HG03159 (cell line): ENCODE data around the gene BUD23.
A peak's percentile ranks its signal among the peaks of the same experiment; 100 is the strongest.

Experiments
- ATAC-seq: cut with Tn5 transposase; IDR thresholded peaks from one replicate; pipeline ENCODE4 v1.9.1; 2021; ENCODE audit warnings: mild to moderate bottlenecking, moderate library complexity; ENCODE audit not compliant: unreplicated experiment

Gene BUD23

DNA sequence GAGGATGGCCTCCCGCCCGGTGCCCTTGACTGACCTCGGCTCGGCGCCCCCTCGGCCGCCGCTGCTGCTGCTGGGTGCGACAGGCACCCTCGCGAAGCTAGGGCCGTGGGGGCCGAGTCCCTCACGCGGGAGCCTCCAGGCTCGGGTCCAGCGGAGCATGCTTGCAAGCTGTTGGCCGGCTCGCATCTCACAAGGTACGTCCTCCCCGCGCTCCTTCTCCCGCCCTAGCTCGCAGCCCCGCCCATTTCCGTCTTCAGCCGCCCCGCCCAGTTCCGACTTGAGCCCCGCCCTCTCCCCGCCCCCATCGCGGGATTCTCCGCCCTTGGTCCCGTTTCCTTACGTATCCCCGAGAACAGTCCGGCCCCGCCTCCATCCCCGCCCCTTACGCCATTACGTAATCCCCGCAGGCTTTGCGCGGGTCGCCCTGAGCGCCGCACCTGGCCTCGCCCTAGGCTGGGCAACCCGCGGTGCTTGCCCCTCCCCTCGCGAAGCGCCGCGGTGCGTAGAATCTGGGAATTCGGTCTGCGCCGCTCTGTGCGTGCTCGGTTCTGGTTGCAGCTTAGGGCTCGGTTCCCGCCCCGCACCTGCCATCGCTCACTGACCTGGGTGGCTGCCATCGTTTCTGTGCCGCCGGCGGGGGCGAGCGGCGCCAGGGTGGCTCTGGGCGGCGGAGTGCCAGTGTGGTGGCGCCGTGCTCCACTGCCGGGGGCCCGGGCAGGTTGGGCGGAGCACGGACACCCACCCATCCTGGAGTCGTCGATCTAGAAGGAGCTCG, 55.4 kb downstream of the BUD23 start, which contains the start of gene ABHD11:
ABHD11 (minus strand) TSS at position 191 of the 775 bp plus-strand sequence; CDS start at position 159, 32 bp downstream.
- ATAC-seq: peak; percentile 81

DNA sequence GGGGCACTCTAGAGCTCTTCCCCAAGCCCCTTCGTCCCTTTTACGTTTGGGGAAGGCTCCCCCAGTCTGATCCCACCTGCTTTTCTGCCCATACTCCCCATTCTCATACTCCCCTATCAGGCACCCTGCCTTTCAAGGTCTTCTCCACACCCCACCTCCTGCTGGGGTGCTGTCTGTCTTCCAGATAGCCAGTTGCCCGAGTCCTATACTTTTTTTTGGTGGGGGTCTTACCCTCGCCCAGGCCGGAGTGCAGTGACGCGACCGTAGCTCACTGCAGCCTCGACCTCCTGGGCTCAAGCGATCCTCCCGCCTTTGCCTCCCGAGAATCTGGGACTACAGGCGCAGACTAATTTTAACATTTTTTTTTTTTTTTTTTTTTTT, 56.0 kb downstream of the BUD23 start:
- ATAC-seq: no peak

DNA sequence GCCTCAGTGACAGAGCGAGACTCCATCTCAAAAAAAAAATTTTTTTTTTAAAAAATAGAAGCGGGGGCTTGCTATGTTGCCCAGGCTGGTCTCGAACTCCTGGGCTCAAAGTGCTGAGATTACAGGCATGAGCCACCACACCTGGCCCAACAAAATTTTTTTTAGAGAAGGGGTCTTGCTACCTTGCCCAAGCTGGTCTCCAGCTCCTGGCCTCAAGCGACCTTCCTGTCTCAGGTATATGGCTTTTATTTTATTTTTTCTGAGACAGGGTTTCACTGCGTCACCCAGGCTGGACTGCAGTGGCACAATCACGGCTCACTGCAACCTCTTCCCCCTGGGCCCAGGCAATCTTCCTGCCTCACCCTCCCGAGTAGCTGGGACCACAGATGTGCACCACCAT, 56.8 kb downstream of the BUD23 start:
- no peak for ATAC-seq

DNA sequence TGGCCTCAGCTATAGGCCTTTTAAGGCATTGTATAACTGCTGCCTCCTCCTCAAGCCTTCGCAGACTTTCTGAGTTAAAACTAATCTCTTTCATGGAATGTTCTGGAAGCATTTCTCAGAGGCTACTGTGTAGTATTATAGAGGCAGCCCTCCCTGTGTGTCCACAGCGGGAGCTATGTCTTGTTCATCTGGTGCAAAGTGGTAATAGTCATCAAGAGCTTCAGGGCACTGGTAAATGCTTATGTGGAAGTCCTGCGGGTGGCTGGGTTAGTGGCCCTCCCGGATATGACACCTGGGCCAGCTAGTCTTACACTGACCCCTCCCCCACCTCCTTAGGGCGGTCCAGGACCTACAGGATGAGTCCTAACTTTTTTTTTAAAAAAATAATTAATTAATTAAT, 57.4 kb downstream of the BUD23 start:
- ATAC-seq: no peak

DNA sequence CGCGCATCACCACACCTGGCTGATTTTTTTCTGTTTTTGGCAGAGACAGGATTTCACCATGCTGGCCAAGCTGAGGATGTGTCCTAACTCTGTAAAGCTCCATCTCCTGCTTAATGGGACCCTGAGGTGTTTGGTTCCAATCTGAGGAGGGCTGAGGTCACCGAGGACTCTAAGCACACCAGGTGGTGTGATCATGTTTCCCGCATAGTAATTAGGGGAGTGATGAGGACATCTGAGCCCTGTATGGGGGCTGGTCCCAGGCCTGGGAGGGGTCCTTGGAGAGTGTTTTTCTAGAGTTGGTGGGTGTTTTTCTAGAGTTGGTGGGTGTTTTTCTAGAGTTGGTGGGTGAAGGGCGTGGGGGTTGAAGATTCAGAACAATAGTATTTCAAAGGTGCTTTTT, 58.2 kb downstream of the BUD23 start:
- no peak for ATAC-seq

DNA sequence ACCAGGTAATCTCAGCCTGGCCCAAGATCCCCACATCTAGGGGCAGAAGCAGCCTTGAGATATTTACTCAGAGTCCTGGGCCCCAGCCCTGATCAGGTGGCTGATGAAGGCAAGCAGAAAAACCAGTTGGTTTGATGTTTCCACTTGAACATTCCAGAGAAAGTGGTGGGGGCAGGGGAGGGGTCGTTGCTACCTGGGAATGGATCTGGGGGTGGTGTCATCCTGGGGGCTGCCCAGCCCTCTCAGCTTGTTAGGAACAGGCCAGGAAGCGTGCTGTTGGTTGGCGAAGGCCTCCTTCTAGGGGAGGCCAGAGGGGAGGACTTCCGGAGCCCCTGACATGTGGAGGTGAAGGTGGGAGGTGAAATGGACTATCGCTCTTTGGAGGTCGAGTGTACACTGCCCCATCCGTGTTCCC, 58.9 kb downstream of the BUD23 start:
- ATAC-seq: no peak

DNA sequence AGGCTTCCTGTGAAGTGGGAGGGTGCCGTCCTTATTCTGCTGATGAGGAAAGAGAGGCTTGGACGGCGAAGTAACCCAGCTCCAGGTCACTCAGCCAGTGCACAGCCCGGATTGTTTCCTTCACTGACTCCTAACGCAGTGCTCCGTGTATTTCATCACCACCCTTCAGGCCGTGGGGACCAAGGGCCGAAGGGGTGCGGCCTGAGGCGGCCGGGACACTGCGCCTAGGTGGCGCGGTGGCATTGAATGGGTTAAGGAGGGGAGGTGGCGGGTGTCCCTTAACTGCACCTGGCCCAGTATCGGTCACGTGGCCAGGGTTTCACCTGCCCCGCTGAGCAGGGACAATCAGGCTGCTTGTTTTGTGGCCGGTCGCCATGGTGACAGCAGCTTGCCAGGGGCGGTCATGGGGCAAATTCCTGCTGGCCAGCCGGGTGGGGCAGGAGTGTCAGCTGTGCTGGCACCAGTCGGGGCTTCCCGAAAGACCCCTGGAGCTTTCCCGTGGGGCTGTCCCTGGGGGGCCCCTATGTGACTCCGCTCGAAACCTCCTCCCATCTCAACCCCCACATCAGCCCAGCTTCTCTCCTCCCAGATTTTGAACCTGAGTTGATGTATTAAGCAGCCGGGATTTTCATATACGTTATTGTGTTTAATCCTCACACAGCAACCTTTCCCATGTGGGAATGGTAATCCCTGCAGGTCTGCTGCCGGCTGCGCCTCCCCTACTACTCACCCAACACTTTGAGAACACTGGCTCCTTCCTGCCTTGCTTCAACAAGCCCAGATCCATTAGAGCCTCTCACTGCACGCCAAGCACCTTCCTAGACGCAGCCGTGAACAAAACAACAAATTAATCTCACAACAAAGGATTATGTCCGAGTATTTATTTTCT, 59.6 kb downstream of the BUD23 start:
- ATAC-seq: no peak

DNA sequence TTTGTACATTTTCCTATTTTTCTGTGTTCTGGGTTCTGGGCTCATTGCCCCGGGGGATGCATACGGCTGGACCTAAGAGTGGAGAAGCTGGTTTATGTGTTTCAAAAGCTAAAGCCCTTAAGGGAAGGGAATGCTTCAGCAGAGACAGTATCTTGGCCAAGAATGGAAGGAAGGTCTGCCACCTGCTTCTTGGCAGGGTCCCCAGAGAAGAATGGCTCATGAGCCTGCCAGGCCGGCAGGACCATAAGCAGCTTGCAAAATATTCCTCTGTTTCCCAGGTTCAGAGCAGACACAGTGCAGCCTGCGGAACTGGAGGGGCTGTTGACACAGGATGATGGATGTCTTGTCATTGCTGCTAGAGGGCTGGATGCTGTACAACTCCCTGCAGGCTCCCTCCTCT, 63.0 kb downstream of the BUD23 start:
- ATAC-seq: no peak
